Upper lobe of left lung (tissue), 4 donors: ENCODE results near the gene CACNB4.

ENCODE experiments used
- CTCF ChIP-seq, 6 experiments: fragments of 450-650 bp in 4 of 6; fragments of 200-600 bp in 2 of 6; sonication (generic) in 2 of 6; IDR thresholded peaks; one replicate each; pipeline ENCODE4 v1.5.1; 2016 to 2019; ENCODE audit warnings: antibody characterized with exemption in 6 of 6
- EP300 ChIP-seq, 4 donors: sonication (generic); formaldehyde crosslinking; IDR thresholded peaks; one replicate each; pipeline ENCODE4 v1.5.1; 2017; ENCODE audit warnings: antibody characterized with exemption in 4 of 4, control low read depth in 2 of 4
- POLR2A ChIP-seq, 4 donors: fragments of 450-650 bp; IDR thresholded peaks; one replicate each; pipeline ENCODE4 v1.5.1; 2016 to 2017; ENCODE audit warnings: antibody characterized with exemption in 4 of 4, mild to moderate bottlenecking in 2 of 4
- POLR2AphosphoS5 ChIP-seq, 2 donors: sonication (generic); formaldehyde crosslinking; IDR thresholded peaks; one replicate each; pipeline ENCODE4 v1.5.1; 2017; ENCODE audit warnings: antibody characterized with exemption in 2 of 2

GRCh38 chr2:152016181-152017120, 82.4 kb downstream of the CACNB4 start:
- no peak for TF ChIP-seq CTCF (IDR thresholded peaks at IDR 0.05)
- TF ChIP-seq EP300 (IDR thresholded peaks at IDR 0.05): no peak
- no peak for TF ChIP-seq POLR2A (IDR thresholded peaks at IDR 0.05)
- no peak for TF ChIP-seq POLR2AphosphoS5 (IDR thresholded peaks at IDR 0.05)
